Hindlimb muscle (tissue), 1 donor: ENCODE results near the gene AQP12B. TPM values are rescaled to one million over a fixed set of nuclear protein-coding genes. Genes with fewer than 3 reads are reported as not detected.
"Not testable (repeated sequence)": the region's sequence is repeated elsewhere in the genome, so short reads cannot be mapped to it uniquely, and the experiment has no call there.

Experiments
- DNase-seq: peaks from one replicate; pipeline ENCODE4 v3.0.0-alpha.2; 2013
- polyA plus RNA-seq: library from polyadenylated mRNA; unstranded; fragments of 120-200 nt; gene quantifications from one replicate; pipeline ENCODE4 v1.2.1, GENCODE V29; 2013; ENCODE audit not compliant: insufficient read length

Gene AQP12B
- polyA plus RNA-seq, 1 donor = 1.6 TPM

DNA sequence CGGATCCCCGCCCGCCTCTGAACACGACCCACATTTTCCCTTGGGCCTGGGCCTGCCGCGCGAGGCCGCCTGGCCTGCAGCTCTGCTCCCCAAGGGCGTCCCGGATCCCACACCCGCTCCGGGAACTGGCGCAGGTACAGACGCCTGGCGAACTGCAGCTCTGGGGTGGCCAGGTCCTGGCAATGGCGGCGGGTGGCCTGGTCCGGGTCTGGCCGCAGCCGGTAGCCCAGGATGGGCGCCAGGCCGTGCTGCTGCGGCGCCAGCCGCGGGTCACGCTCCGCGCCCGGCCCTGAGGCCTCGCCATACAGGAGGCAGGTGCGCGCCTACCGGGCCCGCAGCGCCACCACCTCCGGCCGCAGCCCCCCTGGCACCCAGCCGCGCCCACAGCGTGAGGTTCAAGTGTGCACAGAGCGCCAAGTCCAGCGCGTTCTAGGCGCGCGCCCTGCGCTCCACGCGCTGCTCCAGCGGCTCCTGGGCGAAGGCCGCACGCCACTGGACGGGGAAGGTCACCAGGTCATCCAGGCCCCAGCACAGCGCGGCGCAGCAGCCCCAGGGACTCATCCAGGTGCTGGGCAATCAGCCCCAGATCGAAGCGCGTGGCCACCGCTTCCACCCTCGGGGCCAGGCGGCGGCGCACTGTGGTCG, 18.5 kb upstream of the AQP12B start:
- no peak for DNase-seq

GRCh38 chr2:240700616-240701015, 17.9 kb upstream of the AQP12B start:
- DNase-seq = not testable (repeated sequence)

DNA sequence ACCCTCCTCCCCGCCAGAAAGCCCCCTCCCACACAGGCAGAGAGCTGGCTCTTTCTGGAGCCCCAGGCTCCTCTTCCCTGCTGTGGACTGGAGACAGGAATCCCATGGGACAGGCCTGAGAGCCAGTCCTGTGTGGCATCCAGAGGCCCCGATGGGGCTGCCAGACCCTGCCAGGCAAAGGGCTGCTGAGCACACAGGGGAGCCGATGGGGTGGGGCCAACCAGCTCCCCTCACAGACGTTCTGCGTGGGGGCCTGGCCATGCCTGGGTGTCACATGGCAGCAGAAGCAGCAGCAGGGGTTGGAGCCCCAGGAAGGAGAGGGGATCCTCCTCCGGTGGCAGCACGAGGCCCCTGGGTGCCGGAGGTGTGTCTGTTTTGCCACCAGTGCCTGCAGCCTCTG, 17.1 kb upstream of the AQP12B start:
- not testable (repeated sequence) for DNase-seq

DNA sequence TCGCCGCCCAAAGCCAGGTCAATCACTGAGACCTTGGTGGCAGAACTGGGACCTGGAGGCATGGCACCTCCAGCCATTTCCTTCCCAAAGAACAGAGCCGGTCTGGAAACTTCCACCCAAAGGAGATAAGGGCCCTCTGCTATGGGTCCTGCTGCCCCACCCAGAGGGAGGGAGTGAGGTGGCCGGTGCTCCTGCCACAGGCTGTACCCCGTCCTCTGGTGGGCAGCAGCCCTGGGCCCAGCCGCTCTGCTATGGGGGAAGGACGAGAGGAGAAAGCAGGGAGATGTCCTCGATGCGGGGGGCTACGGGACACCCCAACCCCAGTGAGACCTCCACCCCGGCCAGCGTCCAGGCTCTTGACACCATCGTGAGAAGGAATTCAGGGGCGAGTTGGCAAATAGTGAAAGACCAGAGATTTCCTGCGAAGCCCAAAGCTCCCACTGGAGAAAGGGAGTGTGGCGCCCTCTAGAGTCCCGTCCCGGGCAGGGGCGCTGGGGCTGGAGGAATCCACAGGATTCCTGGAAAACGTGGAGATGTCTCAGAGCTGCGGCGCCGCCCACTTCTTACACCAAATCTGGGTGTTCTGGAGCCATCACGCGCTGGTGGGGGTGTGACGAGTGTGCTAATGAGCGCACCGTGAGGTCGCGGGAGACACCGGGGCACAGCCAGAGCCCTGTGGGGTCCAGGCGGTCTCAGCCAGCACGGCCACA, 16.3 kb upstream of the AQP12B start:
- not testable (repeated sequence) for DNase-seq

DNA sequence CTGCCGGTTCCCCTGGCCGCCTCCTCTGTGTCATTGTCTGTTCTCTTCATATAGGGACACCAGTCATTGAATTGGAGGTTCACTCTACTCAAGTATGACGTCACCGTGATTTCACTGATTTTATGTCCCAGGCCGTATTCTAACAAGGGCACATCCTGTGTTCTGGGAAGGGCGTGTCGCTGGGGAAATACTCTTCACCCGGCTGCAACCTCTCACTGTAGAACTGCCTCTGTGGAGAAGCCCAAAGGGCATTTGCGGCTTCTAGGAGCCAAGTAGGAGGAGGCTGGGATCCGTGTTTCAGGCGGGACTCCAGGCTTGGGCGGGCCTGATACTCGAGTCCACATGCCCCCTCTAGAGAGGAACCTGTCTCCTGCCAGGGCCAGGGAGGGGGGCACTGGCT, 13.8 kb upstream of the AQP12B start:
- DNase-seq = not testable (repeated sequence)

DNA sequence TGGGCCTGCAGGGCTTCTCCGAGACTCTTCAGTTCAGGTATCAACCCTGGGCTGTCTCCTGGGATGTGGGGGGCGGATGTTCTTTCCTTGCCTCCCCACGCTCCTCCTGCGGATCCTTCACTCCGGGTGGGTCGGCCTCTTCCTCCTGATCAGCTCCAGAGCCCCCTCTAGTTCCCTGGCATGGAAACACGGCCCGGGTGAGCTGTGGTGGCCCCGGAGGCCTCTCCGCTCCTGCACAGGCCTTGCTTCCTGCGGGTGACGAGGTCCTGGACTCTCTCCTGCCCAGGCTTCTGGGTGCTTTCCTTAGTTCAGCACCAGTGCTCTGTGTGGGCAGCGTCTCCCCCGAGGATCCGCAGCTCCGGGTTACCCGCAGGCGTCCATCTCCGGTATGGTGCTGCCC, 12.9 kb upstream of the AQP12B start:
- DNase-seq = not testable (repeated sequence)

DNA sequence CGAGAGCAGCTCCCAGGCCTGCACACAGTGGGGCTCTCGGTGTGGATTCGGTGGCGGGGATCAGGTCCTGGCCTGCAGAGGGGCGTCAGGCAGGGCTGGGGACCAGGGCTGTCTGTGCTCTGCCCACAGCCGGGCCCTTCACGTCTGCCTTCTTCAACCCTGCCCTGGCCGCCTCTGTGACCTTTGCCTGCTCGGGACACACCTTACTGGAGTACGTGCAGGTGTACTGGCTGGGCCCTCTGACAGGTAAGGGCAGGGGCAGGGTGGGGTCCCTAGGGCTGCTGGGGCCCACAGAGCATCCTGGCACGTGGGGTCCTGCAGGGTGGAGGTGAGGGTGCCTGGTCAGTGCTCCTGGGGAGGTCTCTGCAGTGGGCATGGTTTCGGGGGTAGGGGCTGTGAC, 11.6 kb upstream of the AQP12B start:
- not testable (repeated sequence) for DNase-seq

DNA sequence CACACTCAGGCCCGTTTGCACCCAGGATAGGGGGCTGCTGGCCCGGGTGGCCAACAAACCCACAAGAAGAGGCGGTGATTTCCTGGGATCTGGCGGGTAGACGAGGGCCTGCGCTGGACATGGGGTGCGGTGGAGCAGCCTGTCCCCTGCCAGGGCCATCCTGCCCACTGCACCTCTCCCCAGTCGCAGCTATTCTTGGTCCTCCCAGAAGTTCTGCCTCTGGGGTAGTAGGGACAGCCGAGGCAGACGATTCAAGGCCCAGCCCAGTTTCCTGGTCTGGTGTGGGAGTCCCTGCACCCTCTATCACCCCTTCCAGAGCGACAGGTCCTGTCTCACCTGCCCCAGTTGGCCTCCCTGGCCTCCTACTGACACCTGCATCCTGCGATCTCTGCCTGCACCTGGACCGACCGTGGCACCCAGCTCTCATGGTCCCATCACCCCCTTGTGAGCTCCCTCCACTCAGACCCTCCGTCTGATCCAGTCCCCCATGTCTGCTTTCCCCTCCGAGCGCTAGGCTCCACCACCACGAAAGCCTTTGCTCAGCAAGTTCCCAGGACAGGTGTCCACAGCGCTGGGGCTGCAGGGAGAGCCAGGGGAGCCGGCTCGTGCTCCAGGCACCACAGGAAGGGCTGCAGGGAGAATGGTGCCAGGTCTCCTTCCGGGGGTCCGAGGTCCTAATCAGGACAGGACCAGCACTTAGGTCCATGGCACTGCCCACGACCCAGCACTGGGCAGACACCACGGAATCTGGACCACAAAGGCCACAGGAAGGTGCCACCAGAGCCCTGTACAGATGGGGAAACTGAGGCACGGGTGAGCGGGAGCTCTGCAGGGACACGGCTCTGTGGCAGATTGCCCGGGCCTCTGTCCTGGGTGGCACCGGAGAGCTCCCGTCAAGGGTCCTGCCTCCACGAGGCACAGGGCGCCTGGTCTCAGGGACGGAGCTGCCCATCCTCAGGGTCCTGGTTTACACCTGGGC, 10.2 kb upstream of the AQP12B start:
- not testable (repeated sequence) for DNase-seq

DNA sequence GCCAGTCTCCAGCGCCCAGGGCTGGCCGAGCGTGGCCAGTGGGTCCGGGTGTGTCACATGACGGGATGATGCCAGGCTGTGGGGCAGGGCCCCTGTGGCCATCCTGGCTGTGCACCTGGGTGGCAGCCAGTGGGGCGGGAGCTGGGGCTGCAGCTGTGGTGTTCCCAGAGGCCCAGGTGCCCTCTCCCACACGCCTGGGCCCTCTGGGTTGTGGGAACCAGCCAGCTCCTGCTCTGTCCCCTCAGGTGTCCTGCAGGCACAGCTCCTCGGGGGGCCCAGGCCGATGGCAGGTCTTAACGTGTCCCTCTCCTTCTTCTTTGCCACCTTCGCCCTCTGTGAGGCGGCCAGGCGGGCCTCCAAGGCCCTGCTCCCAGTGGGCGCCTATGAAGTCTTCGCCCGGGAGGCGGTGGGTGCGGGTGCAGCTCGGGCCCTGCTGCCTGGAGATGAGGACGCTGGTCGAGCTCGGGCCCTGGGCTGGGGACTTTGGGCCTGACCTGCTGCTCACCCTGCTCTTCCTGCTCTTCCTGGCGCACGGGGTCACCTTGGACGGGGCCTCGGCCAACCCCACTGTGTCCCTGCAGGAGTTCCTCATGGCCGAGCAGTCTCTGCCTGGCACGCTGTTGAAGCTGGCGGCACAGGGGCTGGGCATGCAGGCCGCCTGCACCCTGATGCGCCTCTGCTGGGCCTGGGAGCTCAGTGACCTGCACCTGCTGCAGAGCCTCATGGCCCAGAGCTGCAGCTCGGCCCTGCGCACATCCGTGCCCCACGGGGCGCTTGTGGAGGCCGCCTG, 9.1 kb upstream of the AQP12B start, which contains the start of gene AQP12A:
TSS of gene AQP12A (plus strand) at position 236 of the 790 bp plus-strand sequence. CDS start at position 284, 48 bp downstream.
- not testable (repeated sequence) for DNase-seq

DNA sequence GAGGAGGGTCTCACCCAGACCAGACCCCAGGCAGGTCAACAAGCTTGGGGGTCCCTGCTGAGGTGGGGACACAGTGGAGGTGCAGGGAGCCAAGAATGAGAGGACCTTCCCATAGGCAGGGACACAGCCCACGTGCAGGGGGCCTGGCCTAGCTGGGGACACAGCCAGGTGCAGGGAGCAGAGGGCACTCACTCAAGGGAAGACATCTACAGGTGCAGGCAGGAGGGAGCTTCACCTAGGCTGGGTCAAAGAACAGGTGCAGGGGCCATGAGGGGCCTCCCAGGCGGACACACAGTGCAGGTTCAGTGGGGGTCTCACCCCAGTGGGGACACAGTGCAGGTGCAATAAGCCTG, 8.4 kb upstream of the AQP12B start:
- not testable (repeated sequence) for DNase-seq

GRCh38 chr2:240690421-240691074, 7.9 kb upstream of the AQP12B start:
- DNase-seq = not testable (repeated sequence)

- DNase-seq = no peak
Observed at GRCh38 chr2:240689975-240690374, 7.3 kb upstream of the AQP12B start.

GRCh38 chr2:240688553-240688919, 5.9 kb upstream of the AQP12B start:
- no peak for DNase-seq

DNA sequence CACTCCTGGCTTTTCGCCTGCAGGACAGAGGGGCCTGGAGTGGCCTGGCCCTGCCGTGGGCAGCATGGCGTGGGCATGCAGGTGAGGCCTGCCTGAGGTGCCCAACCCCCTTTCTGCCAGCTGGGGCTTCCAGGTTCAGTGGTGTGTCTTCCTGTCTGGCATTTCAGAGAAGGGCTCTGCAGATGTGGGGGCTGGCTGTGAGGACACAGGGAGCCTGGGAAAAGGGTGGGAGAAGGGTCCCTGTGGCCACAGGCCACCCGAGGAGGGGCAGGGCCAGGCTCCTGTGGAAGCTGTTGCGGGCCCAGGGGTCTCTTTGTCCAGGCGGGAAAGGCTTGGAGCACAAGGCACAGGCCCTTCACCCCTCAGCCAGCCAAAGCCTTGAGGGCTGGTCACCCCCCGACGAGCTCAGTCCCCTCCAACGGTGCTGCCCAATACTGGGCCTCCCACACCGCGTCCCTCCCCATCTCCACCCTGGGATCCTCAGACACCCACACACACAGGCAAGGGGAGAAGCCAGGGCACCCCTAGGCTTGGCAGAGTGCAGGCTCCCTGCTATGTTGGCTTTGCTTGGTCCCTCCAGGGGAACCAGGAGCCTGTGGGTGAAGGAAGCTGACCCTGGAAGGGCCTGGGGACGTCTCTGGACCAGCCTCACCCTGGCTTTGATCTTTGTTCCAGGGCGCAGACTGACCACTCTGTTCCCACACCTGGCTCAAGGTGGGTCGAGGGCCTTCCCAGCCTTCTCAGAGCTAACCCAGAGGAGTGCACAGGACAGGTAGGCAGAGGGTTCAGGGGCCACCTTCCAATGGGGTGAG, 5.3 kb upstream of the AQP12B start:
- DNase-seq = no peak

DNA sequence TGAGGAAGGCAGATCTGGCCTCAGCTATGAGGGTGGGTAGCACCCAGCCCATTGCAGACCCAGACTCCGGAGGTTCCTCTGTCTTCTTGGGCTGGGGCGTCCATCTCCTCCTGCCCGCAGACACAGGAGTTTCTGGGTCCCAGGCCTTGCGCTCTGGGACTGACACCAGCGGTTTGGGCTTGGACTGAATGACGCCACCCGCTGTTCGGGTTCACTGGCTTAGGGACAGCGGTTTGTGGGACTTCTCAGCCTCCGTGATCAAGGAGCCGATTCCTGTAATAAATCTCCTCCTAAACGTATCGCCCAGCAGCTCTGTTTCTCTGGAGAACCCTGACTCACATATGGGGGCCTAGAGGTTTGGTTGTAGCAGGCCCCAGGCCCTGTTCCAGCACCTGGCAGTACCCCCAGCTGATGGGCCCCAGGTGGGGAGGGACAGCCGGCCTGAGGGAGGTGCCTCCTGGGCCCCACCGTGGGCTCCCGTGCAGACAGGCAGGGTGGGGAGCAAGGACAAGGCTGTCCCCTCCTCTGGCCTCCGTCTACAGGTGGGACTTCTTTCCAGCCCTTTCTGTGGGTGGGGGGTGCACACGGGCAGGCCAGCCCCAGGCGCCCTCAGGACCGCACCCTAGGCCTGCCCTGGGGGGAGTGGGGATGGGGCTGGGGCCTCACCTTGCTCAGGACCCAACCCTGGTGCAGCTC, 4.5 kb upstream of the AQP12B start:
- no peak for DNase-seq

GRCh38 chr2:240686460-240686859, 3.8 kb upstream of the AQP12B start:
- DNase-seq = no peak

DNA sequence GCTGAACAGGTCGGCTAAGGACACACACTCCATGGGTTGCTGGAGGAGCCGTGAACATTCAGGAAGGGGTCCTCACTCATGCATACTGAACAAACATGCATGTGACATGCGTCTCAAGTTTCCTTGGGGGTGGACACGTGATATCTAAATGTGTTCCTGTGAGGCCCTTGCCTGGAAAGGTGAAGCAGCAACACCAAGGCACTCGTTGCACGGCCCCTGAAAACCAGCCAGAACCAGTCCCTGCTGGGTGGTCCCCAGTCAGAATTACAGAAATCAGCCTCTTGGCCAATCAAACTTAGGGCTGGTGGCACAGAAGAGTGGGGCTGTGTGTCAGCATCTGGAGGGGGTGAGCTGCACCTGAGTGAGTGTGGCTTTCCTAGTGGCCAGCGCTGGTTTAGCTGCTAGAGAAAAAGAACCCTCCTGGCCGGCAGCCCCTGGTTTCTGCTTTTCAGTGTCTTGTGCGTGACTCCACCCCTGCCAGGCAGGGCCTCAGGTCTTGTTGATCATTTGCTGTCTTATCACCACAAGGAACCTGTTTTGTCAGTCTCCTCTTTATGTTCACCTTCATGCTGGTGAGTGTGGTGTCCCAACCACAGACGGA, 3.2 kb upstream of the AQP12B start:
- no peak for DNase-seq

- not testable (repeated sequence) for DNase-seq
Observed at GRCh38 chr2:240683980-240684728, 1.5 kb upstream of the AQP12B start.
